ENCODE measurements around the gene TCP1. TPM values are rescaled to one million over a fixed set of nuclear protein-coding genes. Genes with fewer than 3 reads are reported as not detected.
A peak's percentile ranks its signal among the peaks of the same experiment; 100 is the strongest.

TCP1 gene
- total and polyA plus RNA-seq, 9 of the 15 experiments (the other 6 are each of a cell fraction or from before 2014, with no cell fraction given), result 331 to 801 (median 645) TPM

- TF ChIP-seq CBX2 (IDR thresholded peaks at IDR 0.05; ENCODE audit: insufficient read depth, low read length, poor library complexity, severe bottlenecking) (no peak), ZBTB1 (CRISPR knock-in tag; IDR thresholded peaks at IDR 0.05; ENCODE audit: borderline replicate concordance, low read depth) (no peak)
These were observed 19.2 kb upstream of the TCP1 start (continued) for GRCh38 chr6:159808647-159809046.

GRCh38 chr6:159807150-159807858 lies 17.9 kb upstream of the TCP1 start:
- ATAC-seq (no peak), FAIRE-seq (no peak), DNase-seq (ENCODE audit: extremely low read depth in 1 of 4, low spot score in 3 of 4) (no peak)
- no peak overlapping the region for H3K9ac ChIP-seq (ENCODE audit: insufficient read depth in 1 of 2, low read depth in 2 of 2, low read length in 2 of 2)
- WGBS (ENCODE audit: insufficient coverage, low coverage, missing lambda C conversion rate), result 37% methylated on average over 5 of the region's 5 CpGs
- TF ChIP-seq MNT (conservative IDR thresholded peaks at IDR 0.05) (no peak), CEBPB (tag; IDR thresholded peaks at IDR 0.05) (peak; percentile 69), CXXC5 (CRISPR knock-in tag; IDR thresholded peaks at IDR 0.05) (no peak), CEBPG (CRISPR knock-in tag; IDR thresholded peaks at IDR 0.05) (no peak), CEBPG (tag; conservative IDR thresholded peaks at IDR 0.05 in 1 of 2, IDR thresholded peaks at IDR 0.05 in 1 of 2) (peak; percentile 49 to 63; a peak in 3 of 4 replicates), ATF3 (IDR thresholded peaks at IDR 0.05) (peak; percentile 35; the same call in 1 of the 2 replicates), ATF3 (CRISPR knock-in tag; conservative IDR thresholded peaks at IDR 0.05) (no peak), GABPA (tag; conservative IDR thresholded peaks at IDR 0.05; ENCODE audit: low read depth) (no peak)
- H3K36me3 ChIP-seq (ENCODE audit: control insufficient read depth, insufficient read depth, low read length), result no peaks in the 10 kb centered on the region
- ChIA-PET CTCF (ENCODE audit: low intra/inter-chr PET ratio) (no interaction called here), POLR2A (interaction anchor here (0.5 to 1.4 kb wide), 4 partner anchors 8 to 1435 kb away, joined by 3 to 8 read pairs (median 6); no protein-coding TSS in a partner anchor)
- in situ Hi-C loops (cut with MboI), result no loop called here
- H2AFZ ChIP-seq (ENCODE audit: low read depth, low read length), result no peak overlapping the region
- peaks cover 13 to 43% of the 10 kb centered on the region in 2 experiments for H3K27me3 ChIP-seq (ENCODE audit: control insufficient read depth in 2 of 2, insufficient read depth in 2 of 2, low read length in 2 of 2)
- intact Hi-C loops (cut with micrococcal nuclease), result no loop called here
- H3K27ac ChIP-seq (ENCODE audit: extremely low read depth, low read depth, low read length), result no peak overlapping the region
- no peak overlapping the region for H3K4me3 ChIP-seq
- H3K79me2 ChIP-seq (ENCODE audit: control insufficient read depth, insufficient read depth, low read length), result no peaks in the 10 kb centered on the region
- no peaks in the 10 kb centered on the region for H3K9me3 ChIP-seq (replicated peaks; ENCODE audit: control insufficient read depth, insufficient read depth, low read depth, low read length)
- no peak overlapping the region for H3K4me2 ChIP-seq (ENCODE audit: insufficient read depth, low read length)
- no peaks in the 10 kb centered on the region for H4K20me1 ChIP-seq (replicated peaks; ENCODE audit: control insufficient read depth, insufficient read depth, low read length)
- BruUV-seq (replicated peaks), result no TSS peak
- H3K4me1 ChIP-seq (replicated peaks in 1 of 2; ENCODE audit: control insufficient read depth in 2 of 2, insufficient read depth in 2 of 2, low read length in 2 of 2), result peaks cover 0 to 16% of the 10 kb centered on the region in 2 experiments; a peak in 4 of 5 replicates
- no peaks in the 10 kb centered on the region for H3K9me1 ChIP-seq (ENCODE audit: control insufficient read depth, insufficient read depth, low read length)

All from K562 (cell line).